ENCODE measurements around the gene COPS6. TPM values are rescaled to one million over a fixed set of nuclear protein-coding genes. Genes with fewer than 3 reads are reported as not detected.

COPS6 gene
- total RNA-seq, 4 donors from 2014 or later: 43.7 to 56.4 (median 50.6) TPM

- TF ChIP-seq, protein P1, sequence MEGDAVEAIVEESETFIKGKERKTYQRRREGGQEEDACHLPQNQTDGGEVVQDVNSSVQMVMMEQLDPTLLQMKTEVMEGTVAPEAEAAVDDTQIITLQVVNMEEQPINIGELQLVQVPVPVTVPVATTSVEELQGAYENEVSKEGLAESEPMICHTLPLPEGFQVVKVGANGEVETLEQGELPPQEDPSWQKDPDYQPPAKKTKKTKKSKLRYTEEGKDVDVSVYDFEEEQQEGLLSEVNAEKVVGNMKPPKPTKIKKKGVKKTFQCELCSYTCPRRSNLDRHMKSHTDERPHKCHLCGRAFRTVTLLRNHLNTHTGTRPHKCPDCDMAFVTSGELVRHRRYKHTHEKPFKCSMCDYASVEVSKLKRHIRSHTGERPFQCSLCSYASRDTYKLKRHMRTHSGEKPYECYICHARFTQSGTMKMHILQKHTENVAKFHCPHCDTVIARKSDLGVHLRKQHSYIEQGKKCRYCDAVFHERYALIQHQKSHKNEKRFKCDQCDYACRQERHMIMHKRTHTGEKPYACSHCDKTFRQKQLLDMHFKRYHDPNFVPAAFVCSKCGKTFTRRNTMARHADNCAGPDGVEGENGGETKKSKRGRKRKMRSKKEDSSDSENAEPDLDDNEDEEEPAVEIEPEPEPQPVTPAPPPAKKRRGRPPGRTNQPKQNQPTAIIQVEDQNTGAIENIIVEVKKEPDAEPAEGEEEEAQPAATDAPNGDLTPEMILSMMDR (IDR thresholded peaks at IDR 0.05): no peak
- no peak for TF ChIP-seq EP300 (IDR thresholded peaks at IDR 0.05)
- no peak for TF ChIP-seq POLR2A (IDR thresholded peaks at IDR 0.05)
- H3K27me3 ChIP-seq: no peaks in the 10 kb centered on the region
- no peak for DNase-seq (ENCODE audit: low spot score in 2 of 2)
- WGBS, 2 donors: 71 to 80% methylated on average over 10 of the region's 10 CpGs
- H3K27ac ChIP-seq: no peak overlapping the region
- no peaks in the 10 kb centered on the region for H3K9me3 ChIP-seq
- no peak overlapping the region for H3K4me3 ChIP-seq
- peaks cover 0 to 22% (median 7%) of the 10 kb centered on the region in 3 donors for H3K36me3 ChIP-seq
- H3K4me1 ChIP-seq: peaks cover 0 to 30% (median 15%) of the 10 kb centered on the region in 4 donors
These were observed 1.6 kb upstream of the COPS6 start for GRCh38 chr7:100087055-100087750.

DNA sequence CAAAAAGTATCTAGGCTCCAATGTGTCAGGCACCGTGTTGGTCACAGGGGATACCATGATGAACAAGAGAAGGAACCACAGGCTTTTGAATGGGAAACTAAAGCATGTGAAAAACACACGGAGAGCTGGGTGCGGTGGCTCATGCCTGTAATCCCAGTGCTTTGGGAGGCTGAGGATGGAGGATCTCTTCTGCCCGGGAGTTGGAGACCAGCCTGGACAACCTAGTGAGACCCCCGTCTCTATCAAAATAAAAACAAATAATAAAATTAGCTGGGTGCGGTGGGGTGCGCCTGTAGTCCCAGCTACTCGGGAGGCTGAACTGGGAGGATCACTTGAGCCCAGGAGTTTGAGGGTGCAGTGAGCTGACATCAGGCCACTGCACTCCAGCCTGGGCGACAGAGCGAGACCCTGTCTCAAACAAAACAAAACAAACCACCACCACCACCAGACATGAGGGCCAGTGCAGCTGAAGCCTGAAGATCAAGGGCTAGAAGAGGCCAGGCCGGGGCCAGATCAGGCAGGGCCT, 611 bp upstream of the COPS6 start:
- 73 to 80% methylated on average over 11 of the region's 11 CpGs for WGBS, 2 donors
- no peaks in the 10 kb centered on the region for H3K27me3 ChIP-seq
- H3K27ac ChIP-seq: peak overlapping the region; percentile 80 to 94 (median 88)
- TF ChIP-seq, protein P1 (IDR thresholded peaks at IDR 0.05): no peak
- no peak for TF ChIP-seq EP300 (IDR thresholded peaks at IDR 0.05)
- H3K9me3 ChIP-seq: no peaks in the 10 kb centered on the region
- H3K4me1 ChIP-seq: peaks cover 0 to 28% (median 8%) of the 10 kb centered on the region in 4 donors
- peaks cover 0 to 32% (median 7%) of the 10 kb centered on the region in 3 donors for H3K36me3 ChIP-seq
- peak overlapping the region; percentile 53 to 91 (median 72) for H3K4me3 ChIP-seq
- DNase-seq (ENCODE audit: low spot score in 2 of 2): no peak

GRCh38 chr7:100089458-100090196, 858 bp downstream of the COPS6 start:
- Histone ChIP-seq H3K4me3 (peak overlapping the region; percentile 53 to 91 (median 72)), H3K36me3 (peaks cover 6 to 47% (median 11%) of the 10 kb centered on the region in 3 donors), H3K9me3 (no peaks in the 10 kb centered on the region), H3K4me1 (peaks cover 0 to 37% (median 8%) of the 10 kb centered on the region in 4 donors), H3K27me3 (no peaks in the 10 kb centered on the region), H3K27ac (peak overlapping the region; percentile 80 to 94 (median 88))
- no peak for DNase-seq (ENCODE audit: low spot score in 2 of 2)
- TF ChIP-seq, protein P1 (IDR thresholded peaks at IDR 0.05): no peak
- TF ChIP-seq EP300 (IDR thresholded peaks at IDR 0.05): no peak
- no peak for TF ChIP-seq POLR2A (IDR thresholded peaks at IDR 0.05)
- WGBS, 2 donors: 27 to 28% methylated on average over 7 of the region's 7 CpGs

- peaks cover 0 to 37% (median 8%) of the 10 kb centered on the region in 4 donors for H3K4me1 ChIP-seq
- 85 to 89% methylated on average over 14 of the region's 14 CpGs for WGBS, 2 donors
These were observed 2.0 kb downstream of the COPS6 start for GRCh38 chr7:100090527-100091410.

More at GRCh38 chr7:100090527-100091410, 2.0 kb downstream of the COPS6 start:
- H3K4me3 ChIP-seq: no peak overlapping the region
- H3K27me3 ChIP-seq: no peaks in the 10 kb centered on the region
- no peaks in the 10 kb centered on the region for H3K9me3 ChIP-seq
- peaks cover 7 to 58% (median 18%) of the 10 kb centered on the region in 3 donors for H3K36me3 ChIP-seq
- no peak for DNase-seq (ENCODE audit: low spot score in 2 of 2)
- no peak overlapping the region for H3K27ac ChIP-seq
- no peak for TF ChIP-seq POLR2A (IDR thresholded peaks at IDR 0.05)
